Fibroblast of lung (primary cell): ENCODE results near the gene PSMG4. TPM values are rescaled to one million over a fixed set of nuclear protein-coding genes. Genes with fewer than 3 reads are reported as not detected.

Source experiments
- DNase-seq, 2 donors: peaks; one replicate each; pipeline versions ENCODE4 v3.0.0 to v3.0.0-alpha.2; 2010; ENCODE audit warnings: low read depth in 2 of 2
- H2AFZ ChIP-seq: 2 replicates; pipeline ENCODE4 v1.5.1; 2012; ENCODE audit warnings: low read length, control low read depth, inconsistent platforms
- H3K27ac ChIP-seq: 2 replicates; pipeline ENCODE4 v1.5.1; 2011; ENCODE audit warnings: low read length, control low read depth; ENCODE audit not compliant: insufficient read depth
- H3K27me3 ChIP-seq: 2 replicates; pipeline ENCODE4 v1.5.1; 2011; ENCODE audit warnings: mild to moderate bottlenecking, low read length; ENCODE audit not compliant: control insufficient read depth, insufficient read depth
- H3K36me3 ChIP-seq: 2 replicates; pipeline ENCODE4 v1.5.1; 2011; ENCODE audit warnings: low read length; ENCODE audit not compliant: control insufficient read depth, insufficient read depth
- H3K4me1 ChIP-seq: 2 replicates; pipeline ENCODE4 v1.5.1; 2011; ENCODE audit warnings: low read length; ENCODE audit not compliant: control insufficient read depth, insufficient read depth; ENCODE audit errors: extremely low read depth
- H3K4me2 ChIP-seq: 2 replicates; pipeline ENCODE4 v1.5.1; 2011; ENCODE audit warnings: low read length, control low read depth; ENCODE audit not compliant: insufficient read depth; ENCODE audit errors: extremely low read depth
- H3K4me3 ChIP-seq, 4 experiments: fragments of 200-600 bp in 1 of 4; sonication (generic) in 1 of 4; replicated peaks in 1 of 4; 2 replicates each; pipeline ENCODE4 v1.5.1; 2011 to 2016; ENCODE audit warnings: low read length in 4 of 4, low read depth in 3 of 4, mild to moderate bottlenecking in 3 of 4, control low read depth in 2 of 4, inconsistent platforms in 1 of 4, mixed read lengths in 1 of 4; ENCODE audit not compliant: insufficient read depth in 1 of 4; ENCODE audit errors: control extremely low read depth in 1 of 4
- H3K79me2 ChIP-seq: 2 replicates; pipeline ENCODE4 v1.5.1; 2012; ENCODE audit warnings: mild to moderate bottlenecking, low read length, inconsistent platforms; ENCODE audit not compliant: control insufficient read depth, insufficient read depth
- H3K9ac ChIP-seq: 2 replicates; pipeline ENCODE4 v1.5.1; 2011; ENCODE audit warnings: mild to moderate bottlenecking, low read length, control low read depth; ENCODE audit not compliant: insufficient read depth
- H3K9me3 ChIP-seq: 2 replicates; pipeline ENCODE4 v1.5.1; 2012; ENCODE audit warnings: low read depth, low read length; ENCODE audit not compliant: control insufficient read depth, insufficient read depth
- H4K20me1 ChIP-seq: 2 replicates; pipeline ENCODE4 v1.5.1; 2011; ENCODE audit warnings: low read length; ENCODE audit not compliant: control insufficient read depth, insufficient read depth; ENCODE audit errors: extremely low read depth
- CTCF ChIP-seq, 2 donors: IDR thresholded peaks in 1 of 2; conservative IDR thresholded peaks in 1 of 2; 1 replicate in 1 of 2; 2 replicates in 1 of 2; pipeline ENCODE4 v1.5.1; 2011 to 2012; ENCODE audit warnings: low read length in 2 of 2, control low read depth in 1 of 2, inconsistent platforms in 1 of 2, low read depth in 1 of 2, mild to moderate bottlenecking in 1 of 2
- EZH2 ChIP-seq: IDR thresholded peaks from 2 replicates; pipeline ENCODE4 v1.5.1; 2012; ENCODE audit warnings: low read length, control low read depth, mild to moderate bottlenecking; ENCODE audit errors: missing control alignments
- polyA plus RNA-seq, 2 donors: library from polyadenylated mRNA; depleted of rRNA in 1 of 2; stranded (reverse) in 1 of 2; unstranded in 1 of 2; fragments of >200 nt; gene quantifications; 2 replicates each; pipeline ENCODE4 v1.2.1, GENCODE V29; 2011 to 2012; ENCODE audit warnings: missing spikeins in 1 of 2
- total RNA-seq: library from RNA; depleted of rRNA; stranded (reverse); fragments of >200 nt; gene quantifications from 2 replicates; pipeline ENCODE4 v1.2.1, GENCODE V29; 2014

PSMG4 gene
- total and polyA plus RNA-seq, 2 donors (not counting 1 experiment from before 2014, with no cell fraction given): 12.5 to 34.2 TPM

GRCh38 chr6:3259491-3259958 lies 778 bp downstream of the PSMG4 start:
- peaks cover 8% of the 10 kb centered on the region for H3K36me3 ChIP-seq
- peak in 1 of 2 donors; percentile 34 for DNase-seq
- no peaks in the 10 kb centered on the region for H4K20me1 ChIP-seq
- H3K79me2 ChIP-seq: peaks cover 46% of the 10 kb centered on the region
- peak overlapping the region; percentile 92 for H3K4me2 ChIP-seq
- TF ChIP-seq EZH2: no peak
- TF ChIP-seq CTCF (conservative IDR thresholded peaks at IDR 0.05 in 1 of 2, IDR thresholded peaks at IDR 0.05 in 1 of 2; ENCODE audit: low read depth in 1 of 2, low read length in 2 of 2): peak in 1 of 2 donors; percentile 12
- peak overlapping the region; percentile 97 for H2AFZ ChIP-seq
- no peaks in the 10 kb centered on the region for H3K9me3 ChIP-seq
- H3K9ac ChIP-seq: peak overlapping the region; percentile 72
- peaks cover 4% of the 10 kb centered on the region for H3K4me1 ChIP-seq
- peak overlapping the region; percentile 66 for H3K27ac ChIP-seq
- peaks cover 14% of the 10 kb centered on the region for H3K27me3 ChIP-seq
- peak overlapping the region; percentile 71 to 94 (median 82) for H3K4me3 ChIP-seq

GRCh38 chr6:3260296-3260695 lies 1.5 kb downstream of the PSMG4 start:
- no peak overlapping the region for H3K9ac ChIP-seq
- no peak overlapping the region for H3K27ac ChIP-seq
- peaks cover 46% of the 10 kb centered on the region for H3K79me2 ChIP-seq
- peaks cover 4% of the 10 kb centered on the region for H3K4me1 ChIP-seq
- H2AFZ ChIP-seq: no peak overlapping the region
- TF ChIP-seq CTCF (conservative IDR thresholded peaks at IDR 0.05 in 1 of 2, IDR thresholded peaks at IDR 0.05 in 1 of 2; ENCODE audit: low read depth in 1 of 2, low read length in 2 of 2) (no peak), EZH2 (no peak)
- H3K4me3 ChIP-seq: peak overlapping the region in 1 of 4 experiments; percentile 79
- no peaks in the 10 kb centered on the region for H3K9me3 ChIP-seq
- H3K27me3 ChIP-seq: peaks cover 9% of the 10 kb centered on the region
- H4K20me1 ChIP-seq: no peaks in the 10 kb centered on the region
- peaks cover 8% of the 10 kb centered on the region for H3K36me3 ChIP-seq
- no peak for DNase-seq
- H3K4me2 ChIP-seq: no peak overlapping the region

- DNase-seq: no peak
- Histone ChIP-seq H3K4me2 (peak overlapping the region; percentile 68), H3K9me3 (no peaks in the 10 kb centered on the region), H2AFZ (no peak overlapping the region), H3K9ac (no peak overlapping the region), H3K36me3 (peaks cover 8% of the 10 kb centered on the region), H4K20me1 (no peaks in the 10 kb centered on the region), H3K4me3 (peak overlapping the region in 3 of 4 experiments; percentile 14 to 25 (median 19)), H3K27me3 (peaks cover 9% of the 10 kb centered on the region), H3K4me1 (peaks cover 4% of the 10 kb centered on the region), H3K27ac (no peak overlapping the region), H3K79me2 (peaks cover 46% of the 10 kb centered on the region)
- no peak for TF ChIP-seq CTCF (conservative IDR thresholded peaks at IDR 0.05 in 1 of 2, IDR thresholded peaks at IDR 0.05 in 1 of 2; ENCODE audit: low read depth in 1 of 2, low read length in 2 of 2)
- no peak for TF ChIP-seq EZH2
These were observed 2.2 kb downstream of the PSMG4 start for GRCh38 chr6:3260772-3261517.
